Peyer's patch (tissue), 4 donors: ENCODE measurements around the gene CHST9. TPM values are rescaled to one million over a fixed set of nuclear protein-coding genes. Genes with fewer than 3 reads are reported as not detected.
"Not testable (repeated sequence)": the region's sequence is repeated elsewhere in the genome, so short reads cannot be mapped to it uniquely, and the experiment has no call there.

Source experiments
- DNase-seq, 3 donors: peaks; one replicate each; pipeline ENCODE4 v3.0.0-alpha.2; 2017 to 2019
- H3K27ac ChIP-seq, 4 donors: fragments of 200-600 bp; sonication (generic); one replicate each; pipeline ENCODE4 v1.5.1; 2016 to 2019
- H3K27me3 ChIP-seq, 2 donors: fragments of 200-600 bp; sonication (generic); one replicate each; pipeline ENCODE4 v1.5.1; 2019
- H3K36me3 ChIP-seq, 3 donors: fragments of 200-600 bp; sonication (generic); one replicate each; pipeline ENCODE4 v1.5.1; 2016 to 2019
- H3K4me1 ChIP-seq, 4 donors: fragments of 200-600 bp; sonication (generic); one replicate each; pipeline ENCODE4 v1.5.1; 2016 to 2019
- H3K4me3 ChIP-seq, 4 donors: fragments of 200-600 bp; sonication (generic); 1 replicate in 3 of 4; 2 replicates in 1 of 4; pipeline ENCODE4 v1.5.1; 2016 to 2019; ENCODE audit warnings: mild to moderate bottlenecking in 1 of 4
- H3K9me3 ChIP-seq, 4 donors: fragments of 200-600 bp; sonication (generic); one replicate each; pipeline ENCODE4 v1.5.1; 2016 to 2019; ENCODE audit warnings: mild to moderate bottlenecking in 1 of 4
- POLR2A ChIP-seq, 2 donors: fragments of 450-650 bp; IDR thresholded peaks; one replicate each; pipeline ENCODE4 v1.5.1; 2017; ENCODE audit warnings: antibody characterized with exemption in 2 of 2, mild to moderate bottlenecking in 2 of 2, moderate library complexity in 2 of 2
- total RNA-seq, 4 donors: library from RNA; depleted of rRNA; stranded (reverse); fragments of >200 nt; gene quantifications; one replicate each; pipeline ENCODE4 v1.1.0, GENCODE V29; 2016
- TF ChIP-seq, protein P1 (sequence below), 6 experiments: fragments of 450-650 bp in 4 of 6; fragments of 200-600 bp in 2 of 6; sonication (generic) in 1 of 6; IDR thresholded peaks; one replicate each; pipeline ENCODE4 v1.5.1; 2017 to 2019; ENCODE audit warnings: antibody characterized with exemption in 6 of 6, mild to moderate bottlenecking in 3 of 6, moderate library complexity in 1 of 6

CHST9 gene
- total RNA-seq, 4 donors from 2014 or later = 0.27 to 0.95 TPM; not detected in 2

DNA sequence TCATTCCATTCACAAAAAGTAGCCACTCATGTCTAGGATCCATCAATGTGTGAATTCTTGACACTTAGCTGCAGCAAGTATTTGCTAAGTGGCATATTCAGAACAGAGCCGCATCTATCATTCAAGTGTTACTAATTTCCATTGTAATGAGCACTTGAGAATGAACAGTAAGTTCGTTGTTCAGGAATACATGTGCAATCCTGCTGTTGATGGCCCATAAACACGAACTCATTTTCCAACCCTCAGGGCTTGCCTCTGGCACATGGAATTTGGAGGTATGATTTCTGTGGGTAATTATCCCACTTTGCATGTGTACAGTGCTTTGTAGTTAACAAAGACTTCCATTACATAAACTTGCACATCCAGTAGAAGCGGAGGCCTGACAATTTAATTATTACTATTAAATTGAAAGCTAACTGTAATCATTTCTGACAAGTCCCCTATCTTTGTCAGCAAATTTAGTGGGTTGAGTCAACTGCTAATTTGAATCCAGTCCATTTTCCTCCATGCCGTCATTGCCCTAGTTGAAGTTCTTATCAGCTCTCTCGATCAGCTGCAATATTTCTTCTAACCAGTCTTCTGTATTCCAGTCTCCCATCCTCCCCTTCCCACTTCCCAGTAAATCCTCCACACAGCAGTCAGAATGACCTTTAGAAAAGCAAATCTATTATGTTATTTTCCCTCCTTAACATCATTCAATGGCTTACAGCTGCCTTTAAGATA lies 203.6 kb downstream of the CHST9 start:
- Histone ChIP-seq H3K27ac (no peak overlapping the region), H3K36me3 (no peaks in the 10 kb centered on the region), H3K9me3 (no peaks in the 10 kb centered on the region), H3K4me3 (no peak overlapping the region), H3K4me1 (no peaks in the 10 kb centered on the region), H3K27me3 (no peaks in the 10 kb centered on the region)
- no peak for DNase-seq
- TF ChIP-seq, protein P1, sequence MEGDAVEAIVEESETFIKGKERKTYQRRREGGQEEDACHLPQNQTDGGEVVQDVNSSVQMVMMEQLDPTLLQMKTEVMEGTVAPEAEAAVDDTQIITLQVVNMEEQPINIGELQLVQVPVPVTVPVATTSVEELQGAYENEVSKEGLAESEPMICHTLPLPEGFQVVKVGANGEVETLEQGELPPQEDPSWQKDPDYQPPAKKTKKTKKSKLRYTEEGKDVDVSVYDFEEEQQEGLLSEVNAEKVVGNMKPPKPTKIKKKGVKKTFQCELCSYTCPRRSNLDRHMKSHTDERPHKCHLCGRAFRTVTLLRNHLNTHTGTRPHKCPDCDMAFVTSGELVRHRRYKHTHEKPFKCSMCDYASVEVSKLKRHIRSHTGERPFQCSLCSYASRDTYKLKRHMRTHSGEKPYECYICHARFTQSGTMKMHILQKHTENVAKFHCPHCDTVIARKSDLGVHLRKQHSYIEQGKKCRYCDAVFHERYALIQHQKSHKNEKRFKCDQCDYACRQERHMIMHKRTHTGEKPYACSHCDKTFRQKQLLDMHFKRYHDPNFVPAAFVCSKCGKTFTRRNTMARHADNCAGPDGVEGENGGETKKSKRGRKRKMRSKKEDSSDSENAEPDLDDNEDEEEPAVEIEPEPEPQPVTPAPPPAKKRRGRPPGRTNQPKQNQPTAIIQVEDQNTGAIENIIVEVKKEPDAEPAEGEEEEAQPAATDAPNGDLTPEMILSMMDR (IDR thresholded peaks at IDR 0.05) = no peak
- TF ChIP-seq POLR2A (IDR thresholded peaks at IDR 0.05) = no peak

- Histone ChIP-seq H3K36me3 (no peaks in the 10 kb centered on the region), H3K27ac (no peak overlapping the region), H3K4me1 (no peaks in the 10 kb centered on the region), H3K9me3 (no peaks in the 10 kb centered on the region), H3K27me3 (no peaks in the 10 kb centered on the region), H3K4me3 (no peak overlapping the region)
- no peak for DNase-seq
- TF ChIP-seq POLR2A (IDR thresholded peaks at IDR 0.05) = no peak
- TF ChIP-seq, protein P1 (IDR thresholded peaks at IDR 0.05) = no peak
Observed at GRCh38 chr18:26978812-26979341, 206.2 kb downstream of the CHST9 start.

DNA sequence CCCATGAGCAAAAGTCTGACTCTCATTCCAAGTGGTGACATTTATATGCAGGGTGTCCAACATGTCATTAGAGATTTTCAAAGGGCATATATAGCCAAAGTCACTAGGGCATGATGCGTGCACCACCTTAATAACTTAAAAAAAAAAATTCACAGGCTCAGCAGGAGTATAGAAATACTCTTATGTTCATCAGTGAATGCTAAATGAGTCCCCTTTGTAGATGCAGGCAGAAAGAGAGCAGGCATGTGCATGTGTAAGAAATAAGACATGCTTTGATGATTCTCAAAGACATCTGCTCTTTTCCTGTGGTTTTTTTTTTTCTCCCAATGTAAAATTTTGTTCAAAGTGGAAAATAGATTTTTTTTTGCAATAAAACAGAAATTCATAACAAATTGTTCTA lies 207.3 kb downstream of the CHST9 start:
- no peak for DNase-seq
- TF ChIP-seq POLR2A (IDR thresholded peaks at IDR 0.05) = no peak
- TF ChIP-seq, protein P1 (IDR thresholded peaks at IDR 0.05) = no peak

GRCh38 chr18:26976206-26976605 lies 208.9 kb downstream of the CHST9 start:
- H3K4me3 ChIP-seq = no peak overlapping the region
- H3K27me3 ChIP-seq = no peaks in the 10 kb centered on the region
- no peaks in the 10 kb centered on the region for H3K4me1 ChIP-seq
- H3K36me3 ChIP-seq = no peaks in the 10 kb centered on the region
- no peak overlapping the region for H3K27ac ChIP-seq
- TF ChIP-seq, protein P1 (IDR thresholded peaks at IDR 0.05) = no peak
- no peak for TF ChIP-seq POLR2A (IDR thresholded peaks at IDR 0.05)
- no peak for DNase-seq
- no peaks in the 10 kb centered on the region for H3K9me3 ChIP-seq

More for the DNA sequence above, 207.3 kb downstream of the CHST9 start:
- Histone ChIP-seq H3K27me3 (no peaks in the 10 kb centered on the region), H3K4me3 (no peak overlapping the region), H3K4me1 (no peaks in the 10 kb centered on the region), H3K36me3 (no peaks in the 10 kb centered on the region), H3K9me3 (no peaks in the 10 kb centered on the region), H3K27ac (no peak overlapping the region)

DNA sequence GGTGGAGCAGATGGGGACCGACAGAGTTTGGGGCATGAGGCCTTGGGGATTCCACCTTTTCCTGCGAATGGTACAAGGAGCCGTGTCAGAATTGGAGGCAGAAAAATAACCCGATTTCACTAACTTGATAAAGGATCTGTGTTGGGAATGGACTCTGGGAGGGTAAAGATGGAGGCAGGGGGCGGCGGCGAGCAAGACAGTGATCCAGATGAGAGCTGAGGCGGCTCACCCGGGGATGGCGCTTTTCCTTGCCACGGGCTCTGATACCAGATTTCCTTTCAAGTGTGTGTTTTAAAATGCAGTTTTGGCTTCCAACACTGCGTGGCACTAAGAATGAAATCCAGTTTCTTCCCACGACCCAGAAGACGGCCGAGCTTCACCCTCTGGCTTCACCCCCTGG lies 212.6 kb downstream of the CHST9 start:
- not testable (repeated sequence) for H3K36me3 ChIP-seq, DNase-seq, H3K27ac ChIP-seq, H3K4me3 ChIP-seq, H3K9me3 ChIP-seq, H3K4me1 ChIP-seq, H3K27me3 ChIP-seq

DNA sequence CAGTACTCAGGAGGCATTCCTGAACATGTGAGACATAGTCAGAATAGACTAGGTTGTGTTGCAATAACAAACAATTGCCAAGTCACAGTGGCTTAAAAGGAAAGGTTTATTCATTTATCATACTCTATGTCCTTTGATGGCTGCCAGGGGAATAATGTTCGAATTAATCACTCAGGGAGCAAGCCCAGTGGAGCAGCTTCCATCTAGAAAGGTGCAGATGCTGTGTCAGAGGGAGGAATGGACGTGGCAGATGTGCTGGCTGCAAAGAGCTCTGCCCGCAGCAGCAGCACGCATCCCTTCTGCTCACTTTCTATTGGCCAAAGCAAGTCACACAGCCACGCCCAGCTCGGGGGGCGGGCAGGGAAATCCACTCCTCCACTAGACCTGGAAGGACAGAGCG lies 213.7 kb downstream of the CHST9 start:
- Histone ChIP-seq H3K9me3 (no peaks in the 10 kb centered on the region), H3K4me1 (no peaks in the 10 kb centered on the region), H3K36me3 (no peaks in the 10 kb centered on the region), H3K4me3 (no peak overlapping the region), H3K27me3 (no peaks in the 10 kb centered on the region), H3K27ac (no peak overlapping the region)
- TF ChIP-seq, protein P1 (IDR thresholded peaks at IDR 0.05) = no peak
- TF ChIP-seq POLR2A (IDR thresholded peaks at IDR 0.05) = no peak
- DNase-seq = no peak
